ENCODE results near the gene ZNF750.

Gene ZNF750

DNA sequence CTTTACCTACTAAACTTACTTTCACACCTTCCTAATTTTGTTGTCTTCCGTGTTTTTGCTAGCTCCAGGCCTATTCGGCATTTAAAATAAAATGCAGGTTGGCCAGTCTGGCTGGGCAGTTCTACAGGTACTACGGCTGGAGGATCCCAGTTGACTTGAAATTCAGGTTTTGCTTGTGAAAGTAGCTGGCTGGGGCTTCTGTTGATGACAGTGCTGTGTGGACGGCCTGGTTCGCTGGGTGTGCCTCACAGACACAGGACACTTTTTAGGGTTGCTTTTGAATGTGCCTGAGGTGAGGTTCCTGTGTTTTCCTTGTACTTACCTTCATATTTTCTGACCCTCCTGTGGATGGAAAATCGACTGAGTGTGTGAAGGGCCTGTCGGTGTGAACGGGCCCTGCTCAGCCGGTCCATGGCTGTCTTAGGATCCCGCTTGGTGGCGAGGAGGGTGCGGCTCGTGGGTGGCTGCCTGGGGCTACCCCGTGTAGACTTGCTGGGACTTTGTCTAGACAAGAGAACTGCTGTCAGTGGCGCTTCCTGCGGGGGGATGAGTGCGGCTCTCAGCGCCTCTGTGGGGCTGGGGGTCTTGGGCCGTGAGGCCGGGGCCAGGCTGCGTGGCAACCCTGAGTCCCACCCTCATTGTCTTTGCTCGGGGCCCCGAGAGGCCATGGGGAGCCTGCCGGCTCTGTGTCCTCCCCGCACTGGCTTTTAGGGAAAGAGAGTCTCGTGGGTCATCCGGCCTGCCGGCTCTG is 18.7 kb upstream of the ZNF750 start:
- TF ChIP-seq ZNF274 (IDR thresholded peaks at IDR 0.05; ENCODE audit: low read depth, low read length) = no peak
- no peak overlapping the region for H3K4me3 ChIP-seq (ENCODE audit: low read length)

- TF ChIP-seq ZNF274 (IDR thresholded peaks at IDR 0.05; ENCODE audit: low read depth, low read length) = no peak
- H3K4me3 ChIP-seq (ENCODE audit: low read length) = no peak overlapping the region
Measured at GRCh38 chr17:82856361-82856760, 16.5 kb upstream of the ZNF750 start.

GRCh38 chr17:82854226-82854625 is 14.4 kb upstream of the ZNF750 start:
- TF ChIP-seq ZNF274 (IDR thresholded peaks at IDR 0.05; ENCODE audit: low read depth, low read length) = no peak
- H3K4me3 ChIP-seq (ENCODE audit: low read length) = no peak overlapping the region

DNA sequence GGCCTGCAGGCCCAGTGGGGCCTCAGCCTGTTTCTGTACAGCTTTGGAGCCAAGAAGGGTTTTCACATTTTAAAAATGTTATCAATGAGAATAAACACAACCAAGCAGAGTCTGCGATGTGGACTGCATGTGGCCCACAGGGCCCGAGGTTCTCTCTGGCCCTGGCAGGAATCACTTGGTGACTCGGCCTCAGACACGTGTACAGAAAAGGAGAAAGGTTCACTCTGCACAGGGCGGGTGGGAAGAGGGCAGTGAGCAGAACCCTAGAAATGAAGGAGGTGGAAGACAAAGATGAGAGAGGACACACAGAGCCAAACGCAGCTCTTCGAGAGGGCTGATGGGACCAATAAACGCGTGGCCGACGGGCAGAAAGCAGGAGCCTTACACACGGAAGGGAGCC is 11.6 kb upstream of the ZNF750 start:
- no peak overlapping the region for H3K4me3 ChIP-seq (ENCODE audit: low read length)
- no peak for TF ChIP-seq ZNF274 (IDR thresholded peaks at IDR 0.05; ENCODE audit: low read depth, low read length)

GRCh38 chr17:82849076-82849945 is 9.5 kb upstream of the ZNF750 start:
- no peak overlapping the region for H3K4me3 ChIP-seq (ENCODE audit: low read length)
- TF ChIP-seq ZNF274 (IDR thresholded peaks at IDR 0.05; ENCODE audit: low read depth, low read length) = no peak

DNA sequence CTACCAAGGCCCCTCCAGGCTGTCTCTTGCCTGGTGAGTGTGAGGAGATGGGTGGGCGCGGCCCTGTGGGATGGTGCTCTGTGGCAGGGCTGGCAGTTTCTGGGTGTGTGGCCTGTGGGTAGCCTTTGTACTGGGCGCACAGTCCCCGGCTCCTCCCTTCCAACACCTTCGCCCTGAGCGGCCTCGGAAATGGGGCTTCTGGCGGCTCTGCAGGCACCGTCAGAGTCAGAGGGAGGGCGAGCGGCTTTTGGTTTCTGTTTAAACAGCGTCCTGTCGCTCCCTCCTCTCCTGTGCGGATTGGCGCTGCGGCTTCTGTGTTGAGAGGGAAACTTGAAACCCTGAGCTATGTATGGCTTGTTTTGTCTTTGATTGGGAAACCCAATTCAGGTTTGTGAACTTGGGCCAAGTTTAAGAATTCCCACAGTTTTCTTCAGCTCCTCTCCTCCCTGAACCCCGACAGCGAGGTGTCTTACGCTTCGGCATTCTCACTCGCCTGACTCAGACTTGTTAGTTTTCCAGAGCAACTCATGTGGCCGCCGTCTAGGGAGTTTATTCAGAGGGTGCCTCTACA is 8.3 kb upstream of the ZNF750 start:
- no peak overlapping the region for H3K4me3 ChIP-seq (ENCODE audit: low read length)

GRCh38 chr17:82846061-82846691 is 6.4 kb upstream of the ZNF750 start:
- no peak overlapping the region for H3K4me3 ChIP-seq (ENCODE audit: low read length)
- no peak for TF ChIP-seq ZNF274 (IDR thresholded peaks at IDR 0.05; ENCODE audit: low read depth, low read length)

More for the DNA sequence above, 8.3 kb upstream of the ZNF750 start:
- TF ChIP-seq ZNF274 (IDR thresholded peaks at IDR 0.05; ENCODE audit: low read depth, low read length) = no peak

GRCh38 chr17:82845163-82845807 is 5.5 kb upstream of the ZNF750 start:
- no peak for TF ChIP-seq ZNF274 (IDR thresholded peaks at IDR 0.05; ENCODE audit: low read depth, low read length)

GRCh38 chr17:82844796-82845162 is 5.0 kb upstream of the ZNF750 start:
- no peak overlapping the region for H3K4me3 ChIP-seq (ENCODE audit: low read length)
- no peak for TF ChIP-seq ZNF274 (IDR thresholded peaks at IDR 0.05; ENCODE audit: low read depth, low read length)

More at GRCh38 chr17:82845163-82845807, 5.5 kb upstream of the ZNF750 start:
- H3K4me3 ChIP-seq (ENCODE audit: low read length) = no peak overlapping the region

DNA sequence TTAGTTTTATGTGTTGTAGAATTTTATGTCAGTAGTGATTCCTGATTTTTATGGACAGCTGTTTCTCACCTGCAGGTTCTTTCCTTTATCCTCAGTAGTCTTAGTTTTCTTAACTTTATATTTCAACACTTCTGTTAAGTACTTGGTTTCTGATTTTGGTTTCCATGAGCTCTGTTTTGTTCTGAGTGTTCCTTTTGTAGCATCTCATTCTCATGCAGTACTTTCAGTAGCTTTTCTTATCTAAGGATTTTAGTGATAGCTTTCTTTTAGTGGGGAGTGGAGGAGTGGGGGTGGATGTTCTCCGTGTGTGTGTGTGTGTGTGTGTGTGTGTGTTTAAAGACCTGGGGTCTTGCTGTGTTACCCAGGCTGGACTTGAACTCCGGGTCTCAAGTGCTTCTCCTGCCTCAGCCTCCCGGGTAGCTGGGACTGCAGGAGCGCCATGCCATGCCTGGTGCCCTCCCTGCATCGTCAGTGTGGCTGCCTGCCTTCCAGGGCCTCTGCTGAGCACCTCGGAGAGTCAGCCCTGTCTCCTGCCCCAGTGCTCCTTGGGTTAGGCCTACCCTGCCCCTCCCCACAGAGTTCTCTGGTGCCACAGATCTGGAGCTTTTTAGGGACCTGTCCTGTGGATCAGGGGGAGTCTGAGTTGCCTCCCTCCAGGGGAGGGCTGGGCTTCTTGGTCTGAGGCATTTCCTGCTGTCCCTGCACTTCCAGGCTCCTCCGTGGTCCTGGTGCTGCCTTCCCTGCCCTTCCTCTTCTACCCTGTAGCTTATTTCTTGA is 4.3 kb upstream of the ZNF750 start:
- no peak for TF ChIP-seq ZNF274 (IDR thresholded peaks at IDR 0.05; ENCODE audit: low read depth, low read length)

GRCh38 chr17:82841921-82842596 is 2.2 kb upstream of the ZNF750 start:
- no peak for TF ChIP-seq ZNF274 (IDR thresholded peaks at IDR 0.05; ENCODE audit: low read depth, low read length)
- no peak overlapping the region for H3K4me3 ChIP-seq (ENCODE audit: low read length)

More for the DNA sequence above, 4.3 kb upstream of the ZNF750 start:
- H3K4me3 ChIP-seq (ENCODE audit: low read length) = no peak overlapping the region

GRCh38 chr17:82840431-82840831 is 609 bp upstream of the ZNF750 start:
- no peak overlapping the region for H3K4me3 ChIP-seq (ENCODE audit: low read length)
- no peak for TF ChIP-seq ZNF274 (IDR thresholded peaks at IDR 0.05; ENCODE audit: low read depth, low read length)
